K562 (cell line): Measurements from ENCODE around the gene PBOV1. TPM values are rescaled to one million over a fixed set of nuclear protein-coding genes. Genes with fewer than 3 reads are reported as not detected.

Experiments used
- ATAC-seq: fragments of 200-7000 bp; cut with Tn5 transposase; 3 replicates; pipeline ENCODE4 v1.9.1; 2020; ENCODE audit warnings: moderate library complexity
- BruUV-seq: library from RNA; stranded (reverse); fragments of 400-500 nt; replicated peaks from 2 replicates; lab custom pipeline; 2021; lab: Mats Ljungman, UMichigan
- CTCF ChIA-PET: fragments of 300-600 bp; formaldehyde crosslinking; extraction: SDS; loops from one replicate; lab custom pipeline; 2021; ENCODE audit warnings: low intra/inter-chr PET ratio; lab: Yijun Ruan, JAX
- POLR2A ChIA-PET: fragments of 300-600, 350-650 bp; sonication (Branson Sonifier 250); formaldehyde crosslinking; extraction: SDS; loops from one replicate; lab custom pipeline; 2021; ENCODE audit warnings: antibody characterized with exemption, inconsistent platforms; lab: Yijun Ruan, JAX
- DNase-seq, 4 experiments: peaks; one replicate each; pipeline versions ENCODE4 v3.0.0 to v3.0.0-alpha.2; 2011 to 2018; ENCODE audit warnings: low spot score in 3 of 4, mixed read lengths in 3 of 4; ENCODE audit errors: extremely low read depth in 1 of 4
- FAIRE-seq: peaks from 2 replicates; lab custom pipeline; 2011; peaks lifted over from hg19 to GRCh38; lab: Jason Lieb, UNC
- H2AFZ ChIP-seq: 2 replicates; pipeline ENCODE4 v1.6.0; 2011; ENCODE audit warnings: low read depth, low read length, control low read depth, inconsistent platforms
- H3K27ac ChIP-seq: fragments of 200-600 bp; 3 replicates; pipeline ENCODE4 v1.8.0; 2011; ENCODE audit warnings: low read depth, mild to moderate bottlenecking, control low read depth, inconsistent platforms, low read length, moderate library complexity, mixed read lengths; ENCODE audit errors: extremely low read depth
- H3K27me3 ChIP-seq, 2 experiments: fragments of 300-600 bp in 1 of 2; 2 replicates in 1 of 2; 3 replicates in 1 of 2; pipeline versions ENCODE4 v1.6.0 to v1.8.0; 2011; ENCODE audit warnings: inconsistent platforms in 2 of 2, low read length in 2 of 2, mild to moderate bottlenecking in 1 of 2, mixed read lengths in 1 of 2, moderate library complexity in 1 of 2; ENCODE audit not compliant: control insufficient read depth in 2 of 2, insufficient read depth in 2 of 2
- H3K36me3 ChIP-seq: fragments of 300-600 bp; 3 replicates; pipeline ENCODE4 v1.8.0; 2011; ENCODE audit warnings: mild to moderate bottlenecking, low read length, inconsistent platforms; ENCODE audit not compliant: control insufficient read depth, insufficient read depth
- H3K4me1 ChIP-seq, 2 experiments: fragments of 200-600 bp in 1 of 2; replicated peaks in 1 of 2; 2 replicates in 1 of 2; 3 replicates in 1 of 2; pipeline versions ENCODE4 v1.5.1 to v1.8.0; 2011; ENCODE audit warnings: inconsistent platforms in 2 of 2, low read length in 2 of 2, mild to moderate bottlenecking in 1 of 2, mixed read lengths in 1 of 2, moderate library complexity in 1 of 2; ENCODE audit not compliant: control insufficient read depth in 2 of 2, insufficient read depth in 2 of 2
- H3K4me2 ChIP-seq: 2 replicates; pipeline ENCODE4 v1.6.1; 2011; ENCODE audit warnings: low read length, control low read depth, inconsistent platforms, mixed read lengths; ENCODE audit not compliant: insufficient read depth
- H3K4me3 ChIP-seq: fragments of 200-600 bp; sonication (generic), shearing (Covaris generic); 2 replicates; pipeline ENCODE4 v1.5.1; 2016; ENCODE audit warnings: control low read depth, inconsistent platforms
- H3K79me2 ChIP-seq: fragments of 200-600 bp; 3 replicates; pipeline ENCODE4 v1.8.0; 2011; ENCODE audit warnings: low read length, inconsistent platforms; ENCODE audit not compliant: control insufficient read depth, insufficient read depth
- H3K9ac ChIP-seq, 2 experiments: 2 replicates each; pipeline versions ENCODE4 v1.6.0 to v1.6.1; 2011; ENCODE audit warnings: low read depth in 2 of 2, low read length in 2 of 2, control low read depth in 1 of 2, inconsistent platforms in 1 of 2, mild to moderate bottlenecking in 1 of 2, mixed read lengths in 1 of 2; ENCODE audit not compliant: insufficient read depth in 1 of 2
- H3K9me1 ChIP-seq: one replicate; pipeline ENCODE4 v1.6.0; 2011; ENCODE audit warnings: inconsistent platforms, mild to moderate bottlenecking, low read length, moderate library complexity; ENCODE audit not compliant: control insufficient read depth, insufficient read depth
- H3K9me3 ChIP-seq: replicated peaks from 2 replicates; pipeline ENCODE4 v1.5.1; 2011; ENCODE audit warnings: low read depth, low read length, inconsistent platforms; ENCODE audit not compliant: control insufficient read depth, insufficient read depth
- H4K20me1 ChIP-seq: replicated peaks from 2 replicates; pipeline ENCODE4 v1.6.1; 2011; ENCODE audit warnings: low read length, inconsistent platforms, mixed read lengths; ENCODE audit not compliant: control insufficient read depth, insufficient read depth
- BRD4 ChIP-seq: fragments of 200-600 bp; sonication (generic); IDR thresholded peaks from 2 replicates; pipeline ENCODE4 v1.6.1; 2017; ENCODE audit warnings: inconsistent platforms
- BRF2 ChIP-seq: IDR thresholded peaks from 3 replicates; pipeline ENCODE4 v1.6.1; 2011; ENCODE audit warnings: borderline replicate concordance, mild to moderate bottlenecking; ENCODE audit not compliant: insufficient read length, insufficient read depth
- GTF2F1 ChIP-seq: IDR thresholded peaks from 2 replicates; pipeline ENCODE4 v1.6.1; 2011; ENCODE audit warnings: low read depth, low read length, improper control_type of control experiment
- KDM1A ChIP-seq, 2 experiments: fragments of 450-650 bp; IDR thresholded peaks; 2 replicates each; pipeline ENCODE4 v1.6.1; 2016; ENCODE audit warnings: mild to moderate bottlenecking in 2 of 2
- KDM4B ChIP-seq, 2 experiments: fragments of 450-650 bp in 1 of 2; sonication (generic) in 1 of 2; IDR thresholded peaks; 2 replicates each; pipeline ENCODE4 v1.6.1; 2016 to 2017; ENCODE audit warnings: borderline replicate concordance in 2 of 2, antibody characterized with exemption in 1 of 2, low read depth in 1 of 2, mild to moderate bottlenecking in 1 of 2
- NUFIP1 ChIP-seq: fragments of 450-650 bp; IDR thresholded peaks from 2 replicates; pipeline ENCODE4 v1.6.1; 2018; ENCODE audit not compliant: partially characterized antibody
- PTRF ChIP-seq: fragments of 450-650 bp; IDR thresholded peaks from 2 replicates; pipeline ENCODE4 v1.6.1; 2016; ENCODE audit warnings: mild to moderate bottlenecking, missing genetic modification characterization, missing compliant biosample characterization
- SMARCB1 ChIP-seq: IDR thresholded peaks from 2 replicates; pipeline ENCODE4 v1.6.1; 2011; ENCODE audit warnings: improper control_type of control experiment, low read depth; ENCODE audit not compliant: insufficient read length
- TEAD2 ChIP-seq: fragments of 450-650 bp; IDR thresholded peaks from 2 replicates; pipeline ENCODE4 v1.6.1; 2016; ENCODE audit warnings: missing genetic modification characterization, control low read depth, missing compliant biosample characterization
- TRIM25 ChIP-seq: fragments of 450-650 bp; IDR thresholded peaks from 2 replicates; pipeline ENCODE4 v1.7.0; 2016; ENCODE audit warnings: borderline replicate concordance
- ZBTB1 ChIP-seq: sonication (generic); formaldehyde crosslinking; IDR thresholded peaks from 2 replicates; pipeline ENCODE4 v1.8.1; 2023; ENCODE audit warnings: missing genetic modification reagents, low read depth, mild to moderate bottlenecking, borderline replicate concordance
- ZNF431 ChIP-seq: sonication (generic); formaldehyde crosslinking; IDR thresholded peaks from 2 replicates; pipeline ENCODE4 v1.8.0; 2022; ENCODE audit warnings: mild to moderate bottlenecking, missing genetic modification reagents
- WGBS: fragments of 100-300 bp; shearing (Covaris generic); methylation state at CpG from one replicate; pipeline ENCODE4 v1.1.6; 2016; ENCODE audit warnings: low coverage, mixed read lengths; ENCODE audit not compliant: insufficient coverage; ENCODE audit errors: missing lambda C conversion rate; 5-methylcytosine and 5-hydroxymethylcytosine counted together
- in situ Hi-C: fragments of 300-500 bp; cut with MboI; formaldehyde crosslinking; loops from 4 replicates; pipeline ENCODE4 v1.15.0; 2018; ENCODE audit warnings: inconsistent platforms, mixed read lengths
- intact Hi-C: fragments of 100-400 bp; cut with micrococcal nuclease; formaldehyde crosslinking; loops from 2 replicates; pipeline ENCODE4 v1.14.2; 2022
- polyA plus RNA-seq, 8 experiments: library from polyadenylated mRNA; depleted of rRNA in 4 of 8; stranded (reverse) in 5 of 8; unstranded in 3 of 8; fragments of >200 nt; fragmentation: Nextera tagmentation in 2 of 8; fragmentation: Illumina TruSeq in 1 of 8; extraction: Ambion mirVana in 2 of 8; extraction: Trizol in 1 of 8; gene quantifications; 2 replicates each; pipeline versions ENCODE4 v1.2.1 to v1.2.3, GENCODE V29; 2011 to 2014; ENCODE audit warnings: inconsistent platforms in 1 of 8, missing spikeins in 1 of 8
- total RNA-seq, 7 experiments: library from RNA; depleted of rRNA in 6 of 7; stranded (reverse); fragments of >200 nt in 6 of 7; fragmentation: Illumina TruSeq in 2 of 7; extraction: Trizol in 2 of 7; gene quantifications; 2 replicates each; pipeline versions ENCODE4 v1.2.1 to v1.2.3, GENCODE V29; 2011 to 2021; ENCODE audit warnings: low replicate concordance in 1 of 7

The PBOV1 gene
- total and polyA plus RNA-seq, 9 of the 15 experiments (the other 6 are each of a cell fraction or from before 2014, with no cell fraction given): not detected

- Histone ChIP-seq H2AFZ (no peak overlapping the region), H3K79me2 (no peaks in the 10 kb centered on the region), H4K20me1 (no peaks in the 10 kb centered on the region), H3K27me3 (peaks cover 3 to 4% of the 10 kb centered on the region in 2 experiments; a peak in 3 of 5 replicates), H3K4me2 (no peak overlapping the region), H3K27ac (no peak overlapping the region), H3K36me3 (no peaks in the 10 kb centered on the region), H3K9me1 (no peaks in the 10 kb centered on the region), H3K4me3 (no peak overlapping the region), H3K4me1 (no peaks in the 10 kb centered on the region), H3K9ac (no peak overlapping the region), H3K9me3 (no peaks in the 10 kb centered on the region)
- ChIA-PET CTCF (no interaction called here), POLR2A (no interaction called here)
- TF ChIP-seq ZNF431 (CRISPR knock-in tag) (no peak), NUFIP1 (no peak), BRD4 (no peak), ZBTB1 (CRISPR knock-in tag) (no peak), KDM1A (IDR thresholded peaks at IDR 0.05) (no peak), PTRF (no peak), SMARCB1 (no peak), GTF2F1 (no peak), BRF2 (no peak), TRIM25 (no peak), TEAD2 (no peak), KDM4B (IDR thresholded peaks at IDR 0.05; ENCODE audit: borderline replicate concordance in 2 of 2, low read depth in 1 of 2) (no peak)
- ATAC-seq (no peak), DNase-seq (no peak), FAIRE-seq (no peak)
- no TSS peak for BruUV-seq
- WGBS: 0% methylated on average over 2 of the region's 2 CpGs
- in situ Hi-C loops (no loop called here), intact Hi-C loops (no loop called here)
Observed at GRCh38 chr6:138234363-138234762, 16.1 kb upstream of the PBOV1 start.
